ENCODE measurements around the gene COL23A1. TPM values are rescaled to one million over a fixed set of nuclear protein-coding genes. Genes with fewer than 3 reads are reported as not detected.

COL23A1 gene
- not detected in 5 replicates for total RNA-seq (2022; extraction: Qiagen RNA extraction)

DNA sequence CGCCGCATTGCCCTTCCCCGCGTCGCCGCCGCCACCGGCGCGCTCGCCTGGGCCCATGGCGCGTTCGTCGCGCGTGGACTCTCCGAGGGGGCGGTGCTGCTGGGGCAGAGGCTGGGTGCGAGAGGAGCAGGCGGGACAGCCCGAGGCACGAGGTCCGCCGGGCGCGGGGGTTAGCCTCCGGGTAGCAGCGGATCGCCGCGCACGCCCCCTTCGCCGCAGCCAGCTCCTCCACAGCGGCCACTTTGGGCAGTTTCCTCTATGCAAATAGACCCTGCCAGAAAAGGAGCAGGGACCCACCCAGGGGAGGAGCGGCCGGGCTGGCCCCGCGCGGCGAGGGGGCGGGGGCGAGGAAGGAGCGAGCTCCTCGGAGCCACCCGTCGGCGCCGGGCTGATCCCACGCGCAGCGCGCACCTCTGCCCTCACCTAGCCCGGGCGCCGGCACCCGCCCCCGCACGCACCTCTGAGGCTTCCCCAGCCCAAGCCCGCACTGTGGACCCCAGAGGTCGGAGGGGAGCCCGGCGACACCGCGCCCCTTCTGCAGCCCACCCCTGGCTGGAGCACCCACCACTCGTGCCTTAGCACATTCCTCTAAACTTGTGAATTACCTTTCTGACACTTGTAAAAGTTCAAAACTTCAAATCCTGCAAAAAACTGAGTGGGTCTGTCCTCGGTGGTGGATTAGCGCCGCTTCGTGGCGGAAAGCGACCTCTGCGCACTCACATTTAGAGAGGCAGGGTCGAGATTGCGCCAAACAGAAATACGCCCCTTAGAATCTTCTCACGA is at the start of gene COL23A1:
Gene COL23A1, minus strand, starts transcription at position 253 of the 783 bp plus-strand sequence.

DNA sequence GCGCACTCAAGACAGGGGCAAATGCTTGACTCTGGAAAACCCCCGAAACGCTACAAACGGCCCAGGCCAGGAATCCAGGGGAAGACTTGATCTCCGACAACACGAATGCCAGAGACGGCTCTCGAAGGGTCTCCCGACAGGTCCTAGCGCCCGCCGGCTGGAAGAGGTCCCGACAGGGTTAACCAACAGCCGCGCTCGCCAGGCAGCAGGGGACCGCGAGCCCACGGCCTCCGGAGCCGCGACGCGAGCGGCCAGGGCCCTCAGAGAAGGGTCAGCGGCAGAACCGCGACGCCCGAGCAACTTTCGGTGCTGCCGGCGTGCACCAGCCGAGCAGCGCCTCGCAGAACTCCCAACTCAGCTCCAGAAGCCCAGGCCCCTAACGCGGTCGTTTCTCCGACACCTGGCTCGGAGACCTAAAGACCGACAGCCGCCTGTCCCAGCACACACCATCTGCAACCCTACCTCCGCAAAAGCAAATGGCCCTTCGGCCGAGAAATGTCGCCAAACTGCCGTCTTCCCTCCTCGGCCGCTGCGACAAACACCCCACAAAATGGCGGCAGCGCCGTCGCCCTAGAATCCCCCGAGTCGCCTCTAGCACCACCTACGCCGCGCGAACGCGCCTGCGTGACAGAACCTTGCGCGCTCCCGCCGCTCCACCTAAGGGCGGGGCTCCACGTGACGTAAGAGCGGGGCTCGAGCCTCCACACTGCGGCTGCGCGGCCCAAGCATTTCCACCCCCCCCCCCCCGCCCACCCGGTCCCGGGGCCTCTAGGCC is 36.5 kb upstream of the COL23A1 start, which contains the start of gene CLK4:
Gene CLK4, minus strand, starts transcription at position 567 of the 775 bp plus-strand sequence. CDS start 3,634 bp downstream, outside the sequence.

DNA sequence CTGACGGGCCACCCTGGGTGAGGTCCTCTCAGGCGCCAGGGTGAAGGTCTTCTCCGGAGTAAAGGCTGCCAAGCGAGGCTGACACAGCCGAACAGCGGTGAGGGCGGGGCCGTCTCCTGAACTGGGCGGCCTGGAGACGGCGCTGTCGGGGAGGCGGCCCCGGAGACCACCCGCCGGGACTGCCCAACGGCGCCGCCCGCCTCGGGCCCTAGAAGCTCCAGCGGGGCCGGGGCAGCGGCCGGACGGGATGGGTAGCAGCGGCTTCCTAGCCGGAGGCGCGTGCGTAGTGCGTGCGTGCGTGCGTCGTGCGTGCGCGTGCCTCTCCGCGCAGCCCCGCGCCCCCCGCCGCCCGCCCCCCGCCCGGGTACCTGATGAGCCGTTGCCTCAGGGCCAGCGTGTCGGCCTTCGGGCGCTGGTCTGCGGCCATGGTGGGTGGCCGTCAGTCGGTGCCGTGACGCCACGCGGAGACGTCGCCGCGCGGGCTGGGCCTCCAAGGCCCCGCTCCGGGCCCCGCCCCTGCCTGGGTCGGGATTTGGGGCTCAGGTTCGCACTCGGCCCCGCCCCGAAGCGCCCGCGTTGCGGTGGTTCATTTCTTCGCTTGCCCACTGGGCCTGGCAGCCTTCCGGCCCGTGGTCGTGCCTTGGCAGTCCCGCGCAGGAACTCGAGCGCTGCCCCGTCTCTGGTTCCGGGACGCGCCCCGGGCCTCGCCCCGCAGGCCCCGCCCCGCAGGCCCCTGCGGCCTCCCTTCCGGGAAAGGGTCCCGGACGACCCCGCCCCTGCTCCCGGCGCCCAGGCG is 357.9 kb downstream of the COL23A1 start, which contains the start of gene PHYKPL:
Gene PHYKPL, minus strand, starts transcription at position 679 of the 796 bp plus-strand sequence. Its CDS starts 252 bp downstream, at position 427.

DNA sequence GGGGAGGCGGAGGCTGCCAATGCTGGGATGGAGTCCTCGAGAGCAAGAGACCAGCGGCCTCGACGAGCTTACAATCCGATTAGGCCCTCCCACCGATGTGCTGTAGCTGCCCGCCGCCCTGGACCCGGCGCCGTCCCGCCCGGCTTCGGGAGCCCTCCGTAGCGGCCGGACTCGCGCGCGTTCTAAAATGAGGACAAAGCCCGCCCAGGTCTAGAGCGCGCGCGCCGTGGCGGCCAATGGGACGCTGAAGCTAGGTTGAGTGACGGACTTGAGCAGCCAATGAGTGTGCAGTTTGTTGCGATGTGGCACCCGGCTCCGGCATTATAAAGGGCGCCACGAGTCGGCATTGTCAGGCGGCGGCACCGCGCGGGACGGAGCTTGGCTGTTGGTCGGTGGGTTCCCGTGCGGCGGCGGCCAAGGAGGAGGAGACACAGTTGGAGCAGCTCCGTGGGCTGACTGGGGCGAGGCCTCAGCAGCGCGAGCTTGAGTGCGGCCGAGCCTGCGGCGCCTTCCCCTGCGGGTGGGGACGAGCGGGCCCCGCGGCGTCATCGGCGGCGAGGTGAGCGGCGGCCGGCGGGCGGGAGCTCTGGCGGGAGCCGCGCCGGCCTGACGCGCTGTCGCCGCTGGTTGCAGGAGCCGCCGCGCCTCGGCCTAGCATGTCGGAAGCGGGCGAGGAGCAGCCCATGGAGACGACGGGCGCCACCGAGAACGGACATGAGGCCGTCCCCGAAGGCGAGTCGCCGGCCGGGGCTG is 385.8 kb downstream of the COL23A1 start, which contains the start of gene HNRNPAB:
Gene HNRNPAB, plus strand, starts transcription at position 352 of the 753 bp plus-strand sequence. Its CDS starts 305 bp downstream, at position 657.

Other genes starting within 250 kb of the COL23A1 start
- gene CLK4, start 36.7 kb upstream of the COL23A1 start, total RNA-seq (2022; extraction: Qiagen RNA extraction): 6.7 to 8.0 TPM (median 7.7 TPM) in 5 replicates
- gene ZNF354A, start 140.3 kb upstream of the COL23A1 start, total RNA-seq (2022; extraction: Qiagen RNA extraction): 6.4 to 9.0 TPM (median 7.2 TPM) in 5 replicates